Kidney (tissue), 14 donors: Measurements from ENCODE around the gene ARL3. TPM values are rescaled to one million over a fixed set of nuclear protein-coding genes. Genes with fewer than 3 reads are reported as not detected.

Experiments used
- DNase-seq, 5 donors: peaks; one replicate each; pipeline ENCODE4 v3.0.0-alpha.2; 2013 to 2020
- FAIRE-seq: peaks from 2 replicates; lab custom pipeline; 2012; peaks lifted over from hg19 to GRCh38; lab: Jason Lieb, UNC
- H3K27ac ChIP-seq, 2 donors: one replicate each; pipeline ENCODE4 v1.7.0; 2013; ENCODE audit warnings: low read depth in 2 of 2, low read length in 2 of 2, inconsistent platforms in 1 of 2
- H3K27me3 ChIP-seq: one replicate; pipeline ENCODE4 v1.7.1; 2013; ENCODE audit warnings: low read length, inconsistent platforms; ENCODE audit not compliant: control insufficient read depth, insufficient read depth
- H3K36me3 ChIP-seq, 3 donors: one replicate each; pipeline versions ENCODE4 v1.7.0 to v1.7.1; 2013; ENCODE audit warnings: low read length in 3 of 3, control low read depth in 1 of 3, inconsistent platforms in 1 of 3; ENCODE audit not compliant: insufficient read depth in 3 of 3, control insufficient read depth in 2 of 3
- H3K4me1 ChIP-seq, 3 donors: one replicate each; pipeline versions ENCODE4 v1.7.0 to v1.7.1; 2013; ENCODE audit warnings: low read length in 3 of 3, inconsistent platforms in 1 of 3, low read depth in 1 of 3; ENCODE audit not compliant: control insufficient read depth in 2 of 3, insufficient read depth in 2 of 3
- H3K4me3 ChIP-seq, 3 donors: one replicate each; pipeline versions ENCODE4 v1.7.0 to v1.8.1; 2013; ENCODE audit warnings: low read length in 3 of 3, control low read depth in 1 of 3, inconsistent platforms in 1 of 3
- H3K9ac ChIP-seq, 3 donors: one replicate each; pipeline versions ENCODE4 v1.7.0 to v1.7.1; 2013; ENCODE audit warnings: low read length in 3 of 3, control low read depth in 1 of 3, inconsistent platforms in 1 of 3
- H3K9me3 ChIP-seq, 3 donors: one replicate each; pipeline versions ENCODE4 v1.7.0 to v1.7.1; 2013; ENCODE audit warnings: low read length in 3 of 3, control low read depth in 1 of 3, inconsistent platforms in 1 of 3; ENCODE audit not compliant: control insufficient read depth in 2 of 3, insufficient read depth in 1 of 3
- intact Hi-C: fragments of 100-400 bp; cut with DNase I; formaldehyde crosslinking; loops from one replicate; pipeline ENCODE4 v1.11.1; 2022
- polyA plus RNA-seq: library from polyadenylated mRNA; stranded (reverse); fragments of 350-450 nt; fragmentation: Illumina TruSeq; extraction: RNeasy Lipid Tissue Mini Kit (QIAGEN cat#74804); gene quantifications from one replicate; pipeline ENCODE4 v1.2.3, GENCODE V29; 2014; ENCODE audit warnings: low read depth, low replicate concordance; ENCODE audit not compliant: insufficient read depth
- total RNA-seq: library from RNA; stranded (reverse); fragmentation: NEBNext Ultra II Directional; extraction: Animal tissue kit (Norgen Biotek cat#: 25700); gene quantifications from one replicate; pipeline ENCODE4 v1.2.1, GENCODE V29; 2021
- TF ChIP-seq, protein P1 (sequence below): IDR thresholded peaks from 3 replicates; pipeline ENCODE4 v1.5.1; 2012; ENCODE audit warnings: mild to moderate bottlenecking, moderate library complexity, borderline replicate concordance; ENCODE audit not compliant: insufficient read depth; ENCODE audit errors: extremely low read depth
- donor health status: control.
- donor health status: control.
- donor health status: control.
- donor health status: control.
- donor health status: control.
- donor health status: DM: yes; HTN: yes; CAD: no.
- donor health status: Normal renal cell carcinoma (clear cell type).

ARL3 gene
- total and polyA plus RNA-seq, 2 donors from 2014 or later: 16.3 to 28.8 TPM

DNA sequence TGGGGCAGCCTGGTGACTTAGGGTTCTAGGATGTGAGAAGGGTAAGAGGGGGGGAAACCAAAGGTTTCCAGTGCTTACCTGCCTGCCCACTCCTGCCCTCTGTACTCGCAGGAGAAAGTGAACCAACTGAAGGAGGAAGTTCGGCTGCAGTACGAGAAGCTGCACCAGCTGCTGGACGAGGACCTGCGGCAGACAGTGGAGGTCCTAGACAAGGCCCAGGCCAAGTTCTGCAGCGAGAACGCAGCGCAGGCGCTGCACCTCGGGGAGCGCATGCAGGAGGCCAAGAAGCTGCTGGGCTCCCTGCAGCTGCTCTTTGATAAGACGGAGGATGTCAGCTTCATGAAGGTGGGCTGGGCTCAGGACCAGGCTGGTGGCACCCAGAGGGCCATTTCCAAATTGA, 59.2 kb downstream of the ARL3 start:
- FAIRE-seq (no peak), DNase-seq (peak in 1 of 5 donors; percentile 51)
- H3K9me3 ChIP-seq: no peaks in the 10 kb centered on the region
- peaks cover 8 to 48% (median 21%) of the 10 kb centered on the region in 3 donors for H3K36me3 ChIP-seq
- H3K9ac ChIP-seq: no peak overlapping the region
- intact Hi-C loops: no loop called here
- H3K4me3 ChIP-seq: no peak overlapping the region
- peaks cover 0 to 49% (median 24%) of the 10 kb centered on the region in 3 donors for H3K4me1 ChIP-seq
- H3K27me3 ChIP-seq: no peaks in the 10 kb centered on the region
- TF ChIP-seq, protein P1, sequence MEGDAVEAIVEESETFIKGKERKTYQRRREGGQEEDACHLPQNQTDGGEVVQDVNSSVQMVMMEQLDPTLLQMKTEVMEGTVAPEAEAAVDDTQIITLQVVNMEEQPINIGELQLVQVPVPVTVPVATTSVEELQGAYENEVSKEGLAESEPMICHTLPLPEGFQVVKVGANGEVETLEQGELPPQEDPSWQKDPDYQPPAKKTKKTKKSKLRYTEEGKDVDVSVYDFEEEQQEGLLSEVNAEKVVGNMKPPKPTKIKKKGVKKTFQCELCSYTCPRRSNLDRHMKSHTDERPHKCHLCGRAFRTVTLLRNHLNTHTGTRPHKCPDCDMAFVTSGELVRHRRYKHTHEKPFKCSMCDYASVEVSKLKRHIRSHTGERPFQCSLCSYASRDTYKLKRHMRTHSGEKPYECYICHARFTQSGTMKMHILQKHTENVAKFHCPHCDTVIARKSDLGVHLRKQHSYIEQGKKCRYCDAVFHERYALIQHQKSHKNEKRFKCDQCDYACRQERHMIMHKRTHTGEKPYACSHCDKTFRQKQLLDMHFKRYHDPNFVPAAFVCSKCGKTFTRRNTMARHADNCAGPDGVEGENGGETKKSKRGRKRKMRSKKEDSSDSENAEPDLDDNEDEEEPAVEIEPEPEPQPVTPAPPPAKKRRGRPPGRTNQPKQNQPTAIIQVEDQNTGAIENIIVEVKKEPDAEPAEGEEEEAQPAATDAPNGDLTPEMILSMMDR: no peak
- no peak overlapping the region for H3K27ac ChIP-seq

DNA sequence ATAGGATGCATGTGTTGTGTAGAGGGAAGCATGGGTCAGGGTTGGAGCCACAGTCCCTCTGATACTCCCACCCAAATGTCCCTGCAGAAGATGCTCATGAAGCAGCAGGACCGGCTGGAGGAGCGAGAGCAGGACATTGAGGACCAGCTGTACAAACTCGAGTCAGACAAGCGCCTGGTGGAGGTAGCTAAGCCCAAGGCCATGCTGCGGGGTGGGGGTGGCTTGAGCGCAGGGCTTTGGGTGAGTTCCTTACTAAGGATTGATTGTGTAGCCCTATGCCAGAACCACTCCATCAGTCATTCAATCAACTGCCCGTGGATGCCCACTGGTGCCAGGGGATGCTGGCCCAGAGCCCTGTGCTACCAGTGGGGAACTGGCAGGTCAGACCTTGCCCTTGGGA, 59.6 kb downstream of the ARL3 start:
- H3K9me3 ChIP-seq: no peaks in the 10 kb centered on the region
- TF ChIP-seq, protein P1: no peak
- H3K9ac ChIP-seq: no peak overlapping the region
- peaks cover 8 to 48% (median 21%) of the 10 kb centered on the region in 3 donors for H3K36me3 ChIP-seq
- H3K4me3 ChIP-seq: no peak overlapping the region
- H3K4me1 ChIP-seq: peaks cover 0 to 53% (median 26%) of the 10 kb centered on the region in 3 donors
- intact Hi-C loops: no loop called here
- H3K27ac ChIP-seq: no peak overlapping the region
- FAIRE-seq (no peak), DNase-seq (peak in 1 of 5 donors; percentile 55)
- H3K27me3 ChIP-seq: no peaks in the 10 kb centered on the region

DNA sequence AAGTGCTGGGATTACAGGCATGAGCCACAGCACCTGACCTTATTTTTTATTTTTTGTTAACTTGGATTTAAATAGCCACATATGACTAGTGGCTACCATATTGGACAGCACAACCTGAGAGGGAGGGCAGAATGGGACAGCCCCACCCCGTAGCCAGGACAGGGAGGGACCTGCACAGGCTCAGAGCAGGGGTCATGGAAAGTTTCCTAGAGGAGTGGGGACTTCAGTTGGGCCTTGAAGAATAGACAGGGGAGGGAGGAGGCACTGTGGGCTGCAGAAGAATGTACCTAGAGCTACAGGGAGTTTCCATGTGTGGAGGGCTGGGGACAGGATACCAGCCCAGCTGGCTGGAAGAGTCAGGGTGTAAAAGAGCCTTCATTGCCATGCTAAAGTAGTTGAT, 61.1 kb downstream of the ARL3 start:
- DNase-seq (peak in 1 of 5 donors; percentile 51), FAIRE-seq (no peak)
- no peak overlapping the region for H3K9ac ChIP-seq
- H3K27me3 ChIP-seq: no peaks in the 10 kb centered on the region
- TF ChIP-seq, protein P1: no peak
- peaks cover 4 to 63% (median 33%) of the 10 kb centered on the region in 3 donors for H3K4me1 ChIP-seq
- intact Hi-C loops: no loop called here
- no peaks in the 10 kb centered on the region for H3K9me3 ChIP-seq
- H3K27ac ChIP-seq: no peak overlapping the region
- H3K36me3 ChIP-seq: peaks cover 8 to 51% (median 21%) of the 10 kb centered on the region in 3 donors
- no peak overlapping the region for H3K4me3 ChIP-seq
